ENCODE data around the gene PAX3. TPM values are rescaled to one million over a fixed set of nuclear protein-coding genes. Genes with fewer than 3 reads are reported as not detected.

Gene PAX3
- not detected for total RNA-seq

GRCh38 chr2:222298311-222299150 is at the start of gene PAX3:
PAX3 (minus strand) TSS chr2:222298998; CDS start chr2:222298615, 383 bp downstream.
- DNase-seq (no peak), ATAC-seq (no peak)
- Mint-ChIP-seq H3K4me1 (ENCODE audit: low read depth) (peaks cover 46% of the 10 kb centered on the region), H3K36me3 (ENCODE audit: insufficient read depth) (peaks cover 2% of the 10 kb centered on the region), H3K4me3 (no peak within 1 kb of the TSS), H3K9me3 (peaks cover 5% of the 10 kb centered on the region), H3K27me3 (ENCODE audit: low read depth) (peaks cover 97% of the 10 kb centered on the region)

GRCh38 chr2:222341331-222341730 is 42.5 kb upstream of the PAX3 start:
- Mint-ChIP-seq H3K4me3 (no peak overlapping the region), H3K36me3 (ENCODE audit: insufficient read depth) (no peaks in the 10 kb centered on the region), H3K4me1 (ENCODE audit: low read depth) (no peaks in the 10 kb centered on the region), H3K27me3 (ENCODE audit: low read depth) (peaks cover 2% of the 10 kb centered on the region), H3K9me3 (no peaks in the 10 kb centered on the region)
- no peak for DNase-seq
- ATAC-seq, result no peak

- ATAC-seq, result no peak
- no peak overlapping the region for H3K4me3 Mint-ChIP-seq
Measured at GRCh38 chr2:222338374-222338773, 39.6 kb upstream of the PAX3 start.

DNA sequence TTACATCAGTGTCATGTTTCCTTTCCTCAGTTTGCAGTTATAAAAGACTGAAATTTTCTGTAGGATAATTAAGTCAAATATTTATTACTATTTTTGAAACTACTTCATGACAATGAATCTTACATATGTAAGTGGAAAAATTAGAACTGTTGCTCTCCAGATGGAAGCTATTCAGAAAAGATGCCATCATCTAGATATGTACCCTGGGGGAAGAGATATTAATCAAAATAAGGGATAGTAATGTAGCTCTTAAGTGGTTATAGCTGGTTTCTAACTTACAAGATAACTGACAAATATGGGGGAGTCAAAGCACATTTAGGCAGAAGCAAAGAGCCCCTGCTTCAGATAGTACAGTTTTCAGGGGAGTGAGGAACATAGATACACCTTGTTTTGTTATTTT is 38.1 kb upstream of the PAX3 start:
- Mint-ChIP-seq H3K4me3 (no peak overlapping the region), H3K27me3 (ENCODE audit: low read depth) (peaks cover 8% of the 10 kb centered on the region), H3K36me3 (ENCODE audit: insufficient read depth) (no peaks in the 10 kb centered on the region), H3K9me3 (peaks cover 23% of the 10 kb centered on the region), H3K4me1 (ENCODE audit: low read depth) (no peaks in the 10 kb centered on the region)
- ATAC-seq (no peak), DNase-seq (no peak)

More at GRCh38 chr2:222338374-222338773, 39.6 kb upstream of the PAX3 start:
- peaks cover 2% of the 10 kb centered on the region for H3K27me3 Mint-ChIP-seq (ENCODE audit: low read depth)
- peaks cover 15% of the 10 kb centered on the region for H3K9me3 Mint-ChIP-seq
- H3K36me3 Mint-ChIP-seq (ENCODE audit: insufficient read depth), result no peaks in the 10 kb centered on the region
- no peaks in the 10 kb centered on the region for H3K4me1 Mint-ChIP-seq (ENCODE audit: low read depth)
- DNase-seq, result no peak

GRCh38 chr2:222336442-222336841 is 37.6 kb upstream of the PAX3 start:
- DNase-seq, result no peak
- Mint-ChIP-seq H3K4me3 (no peak overlapping the region), H3K4me1 (ENCODE audit: low read depth) (no peaks in the 10 kb centered on the region), H3K27me3 (ENCODE audit: low read depth) (peaks cover 9% of the 10 kb centered on the region), H3K36me3 (ENCODE audit: insufficient read depth) (no peaks in the 10 kb centered on the region), H3K9me3 (peaks cover 23% of the 10 kb centered on the region)
- ATAC-seq, result no peak

- Mint-ChIP-seq H3K36me3 (ENCODE audit: insufficient read depth) (no peaks in the 10 kb centered on the region), H3K27me3 (ENCODE audit: low read depth) (peaks cover 10% of the 10 kb centered on the region), H3K4me1 (ENCODE audit: low read depth) (no peaks in the 10 kb centered on the region), H3K9me3 (peaks cover 23% of the 10 kb centered on the region), H3K4me3 (no peak overlapping the region)
- DNase-seq (no peak), ATAC-seq (no peak)
Measured at GRCh38 chr2:222334914-222335313, 36.1 kb upstream of the PAX3 start.

DNA sequence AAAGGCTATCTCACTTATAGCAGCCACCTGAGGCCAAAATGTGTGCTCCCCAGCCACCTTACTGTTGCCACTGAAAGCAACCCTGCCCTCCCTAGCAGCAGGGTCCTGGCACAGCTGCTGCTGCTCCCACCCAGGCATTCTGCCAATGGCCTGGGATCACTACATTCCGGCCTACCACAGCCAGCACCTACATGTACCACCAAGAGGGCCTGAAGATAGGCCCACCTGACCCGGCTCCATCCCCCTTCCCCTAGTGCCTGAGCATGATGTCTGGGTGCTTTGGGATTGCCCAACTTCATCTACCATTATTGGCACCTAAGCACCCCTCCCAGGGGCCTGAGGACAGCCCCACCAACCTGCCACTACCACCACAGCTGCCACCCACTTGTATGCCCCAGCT is 34.6 kb upstream of the PAX3 start:
- ATAC-seq, result no peak
- H3K4me3 Mint-ChIP-seq, result no peak overlapping the region
- DNase-seq, result no peak
- no peaks in the 10 kb centered on the region for H3K4me1 Mint-ChIP-seq (ENCODE audit: low read depth)
- no peaks in the 10 kb centered on the region for H3K36me3 Mint-ChIP-seq (ENCODE audit: insufficient read depth)
- peaks cover 23% of the 10 kb centered on the region for H3K9me3 Mint-ChIP-seq
- H3K27me3 Mint-ChIP-seq (ENCODE audit: low read depth), result peaks cover 14% of the 10 kb centered on the region

GRCh38 chr2:222332116-222332515 is 33.3 kb upstream of the PAX3 start:
- peaks cover 14% of the 10 kb centered on the region for H3K27me3 Mint-ChIP-seq (ENCODE audit: low read depth)
- no peaks in the 10 kb centered on the region for H3K36me3 Mint-ChIP-seq (ENCODE audit: insufficient read depth)
- H3K9me3 Mint-ChIP-seq, result peaks cover 23% of the 10 kb centered on the region
- ATAC-seq (no peak), DNase-seq (no peak)
- H3K4me1 Mint-ChIP-seq (ENCODE audit: low read depth), result no peaks in the 10 kb centered on the region
- H3K4me3 Mint-ChIP-seq, result no peak overlapping the region

DNA sequence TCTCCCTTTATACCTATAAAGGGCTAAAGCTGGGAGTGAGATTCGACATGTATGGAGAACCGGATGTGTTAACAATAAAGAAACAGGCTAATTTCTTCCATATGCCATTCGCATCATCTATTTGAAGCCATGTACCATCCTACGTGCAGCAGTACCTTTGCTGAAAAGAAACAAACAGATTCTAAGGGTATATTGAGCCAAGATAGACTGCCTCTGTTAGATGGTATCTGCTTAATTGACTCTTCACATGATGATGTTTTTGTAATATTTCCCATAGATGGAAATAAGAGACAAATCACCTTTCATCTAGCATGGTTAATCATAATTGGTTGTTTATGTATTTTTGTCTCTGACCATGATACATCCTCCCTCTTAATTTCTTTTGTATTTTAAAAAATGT is 32.1 kb upstream of the PAX3 start:
- no peak for ATAC-seq
- Mint-ChIP-seq H3K4me1 (ENCODE audit: low read depth) (no peaks in the 10 kb centered on the region), H3K9me3 (peaks cover 23% of the 10 kb centered on the region), H3K27me3 (ENCODE audit: low read depth) (peaks cover 12% of the 10 kb centered on the region), H3K4me3 (no peak overlapping the region), H3K36me3 (ENCODE audit: insufficient read depth) (no peaks in the 10 kb centered on the region)
- DNase-seq, result no peak

DNA sequence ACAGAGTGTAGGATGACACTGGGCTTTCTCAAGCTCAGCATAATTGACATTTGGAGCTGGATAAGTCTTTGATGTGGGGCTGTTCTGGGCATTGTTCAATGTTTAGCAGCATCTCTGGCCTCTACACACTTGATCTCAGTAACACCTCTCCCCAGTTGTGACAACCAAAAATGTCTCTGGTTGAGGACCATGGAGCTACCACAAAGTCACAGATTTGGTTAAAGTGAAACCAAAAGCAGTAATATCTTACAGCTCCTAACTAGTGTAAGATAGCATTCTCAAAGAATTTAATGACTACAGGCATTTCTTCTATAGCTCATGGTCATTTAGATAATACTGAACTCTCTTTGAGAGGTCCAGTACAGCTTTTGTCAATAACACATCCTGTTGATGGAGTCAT is 23.4 kb upstream of the PAX3 start:
- H3K9me3 Mint-ChIP-seq, result no peaks in the 10 kb centered on the region
- H3K36me3 Mint-ChIP-seq (ENCODE audit: insufficient read depth), result no peaks in the 10 kb centered on the region
- H3K4me1 Mint-ChIP-seq (ENCODE audit: low read depth), result peaks cover 7% of the 10 kb centered on the region
- H3K27me3 Mint-ChIP-seq (ENCODE audit: low read depth), result peaks cover 37% of the 10 kb centered on the region
- ATAC-seq, result no peak
- no peak overlapping the region for H3K4me3 Mint-ChIP-seq
- no peak for DNase-seq

GRCh38 chr2:222320436-222321395 is 21.9 kb upstream of the PAX3 start:
- H3K4me3 Mint-ChIP-seq, result peak overlapping the region; percentile 73
- ATAC-seq (no peak), DNase-seq (no peak)
- H3K36me3 Mint-ChIP-seq (ENCODE audit: insufficient read depth), result no peaks in the 10 kb centered on the region
- H3K9me3 Mint-ChIP-seq, result no peaks in the 10 kb centered on the region
- peaks cover 7% of the 10 kb centered on the region for H3K4me1 Mint-ChIP-seq (ENCODE audit: low read depth)
- peaks cover 45% of the 10 kb centered on the region for H3K27me3 Mint-ChIP-seq (ENCODE audit: low read depth)

DNA sequence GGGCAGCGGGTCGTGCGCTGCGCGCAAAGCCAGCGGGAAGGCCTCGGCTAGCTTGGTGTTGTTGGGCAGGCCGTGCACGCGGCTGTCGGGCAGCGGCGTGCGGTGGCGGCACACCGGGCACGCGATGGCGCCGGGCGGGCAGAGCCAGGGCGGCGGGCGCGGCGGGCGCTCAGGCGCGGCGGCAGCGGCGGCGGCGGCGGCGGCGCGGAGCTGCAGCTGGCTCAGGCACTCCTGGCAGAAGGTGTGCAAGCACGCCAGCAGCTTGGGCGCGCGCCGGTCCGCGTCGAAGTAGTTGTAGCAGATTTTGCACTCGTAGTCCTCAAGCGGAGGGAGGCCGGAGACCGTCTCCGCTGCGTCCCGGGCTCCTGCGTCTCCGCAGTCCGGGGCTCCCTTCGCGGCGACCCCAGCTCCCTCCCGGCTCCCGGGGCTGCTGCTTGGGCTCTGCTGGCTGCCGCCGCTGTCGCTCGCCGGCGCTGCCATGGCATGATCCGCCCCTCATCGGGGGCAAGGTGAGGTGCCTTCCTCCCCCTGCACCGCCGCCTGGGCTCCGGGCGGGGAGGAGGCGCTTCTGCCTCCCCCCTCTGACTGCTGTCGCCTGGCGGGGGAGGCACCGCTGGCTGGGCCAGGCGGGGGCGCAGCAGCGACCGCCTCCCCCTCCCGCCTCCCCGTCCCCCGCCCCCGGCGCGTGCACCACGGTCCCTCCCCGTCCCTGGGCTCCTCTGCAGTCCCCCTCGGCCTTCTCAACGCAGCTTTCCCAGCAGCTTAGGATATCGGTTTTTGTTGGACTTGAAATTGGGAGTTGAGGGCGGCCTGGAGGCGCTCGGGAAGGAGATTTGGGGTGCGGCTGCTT is 21.0 kb upstream of the PAX3 start:
- Mint-ChIP-seq H3K9me3 (no peaks in the 10 kb centered on the region), H3K4me3 (peak overlapping the region; percentile 73), H3K4me1 (ENCODE audit: low read depth) (peaks cover 7% of the 10 kb centered on the region), H3K27me3 (ENCODE audit: low read depth) (peaks cover 54% of the 10 kb centered on the region), H3K36me3 (ENCODE audit: insufficient read depth) (no peaks in the 10 kb centered on the region)
- peak; percentile 42 to 56 for ATAC-seq
- DNase-seq, result no peak

- peak; percentile 67 to 71 for ATAC-seq
- DNase-seq, result peak; percentile 23
- Mint-ChIP-seq H3K36me3 (ENCODE audit: insufficient read depth) (no peaks in the 10 kb centered on the region), H3K4me3 (peak overlapping the region; percentile 77), H3K4me1 (ENCODE audit: low read depth) (peaks cover 7% of the 10 kb centered on the region), H3K9me3 (no peaks in the 10 kb centered on the region), H3K27me3 (ENCODE audit: low read depth) (peaks cover 62% of the 10 kb centered on the region)
Measured at GRCh38 chr2:222318712-222319585, 20.2 kb upstream of the PAX3 start.

Data from activated T-cell treated with anti-CD3 and anti-CD28 coated beads, Interleukin-2, amount 50 U/mL, for 4 hours (primary cell).